Activated T-cell treated with anti-CD3 and anti-CD28 coated beads, Interleukin-2, amount 50 U/mL, for 1 hour (primary cell): ENCODE results near the gene ZYG11A.
A peak's percentile ranks its signal among the peaks of the same experiment; 100 is the strongest.
"Not testable (repeated sequence)": the region's sequence is repeated elsewhere in the genome, so short reads cannot be mapped to it uniquely, and the experiment has no call there.

ENCODE experiments used
- DNase-seq: peaks from one replicate; pipeline ENCODE4 v3.0.0-alpha.2; 2020

Gene ZYG11A

DNA sequence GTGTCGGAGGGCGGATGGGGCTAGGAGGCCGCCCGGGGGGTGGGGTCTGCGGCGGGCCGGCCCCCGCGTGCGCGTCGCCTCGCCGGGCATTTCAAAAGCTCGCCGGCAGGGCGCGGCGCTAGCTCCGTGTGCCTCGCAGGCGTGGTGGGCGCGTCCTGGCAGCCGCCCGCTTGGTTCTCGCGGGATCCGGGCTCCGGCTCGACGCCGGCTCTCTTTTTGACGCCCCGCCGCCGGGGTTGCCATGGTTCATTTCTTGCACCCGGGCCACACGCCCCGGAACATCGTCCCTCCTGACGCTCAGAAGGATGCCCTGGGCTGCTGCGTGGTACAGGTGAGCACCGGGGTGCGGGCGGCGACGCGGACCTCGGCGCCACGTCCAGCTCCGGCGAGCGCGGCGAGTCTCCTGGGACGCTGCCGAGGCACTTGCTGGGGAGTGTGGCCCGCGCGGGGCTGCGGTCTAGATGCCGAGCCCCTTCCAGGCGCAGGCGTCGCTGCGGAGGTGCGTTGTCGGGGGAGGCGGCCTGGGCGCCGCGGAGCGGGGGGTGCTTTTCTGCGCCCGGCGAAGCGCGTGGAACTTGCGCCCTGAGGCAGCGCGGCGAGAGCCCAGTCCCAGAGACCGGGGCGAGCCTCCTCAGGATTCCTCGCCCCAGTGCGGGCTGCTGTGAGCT, at the start of gene ZYG11A:
TSS of gene ZYG11A (plus strand) at position 118 of the 668 bp plus-strand sequence. CDS start at position 242, 124 bp downstream.
- DNase-seq: peak; percentile 75

DNA sequence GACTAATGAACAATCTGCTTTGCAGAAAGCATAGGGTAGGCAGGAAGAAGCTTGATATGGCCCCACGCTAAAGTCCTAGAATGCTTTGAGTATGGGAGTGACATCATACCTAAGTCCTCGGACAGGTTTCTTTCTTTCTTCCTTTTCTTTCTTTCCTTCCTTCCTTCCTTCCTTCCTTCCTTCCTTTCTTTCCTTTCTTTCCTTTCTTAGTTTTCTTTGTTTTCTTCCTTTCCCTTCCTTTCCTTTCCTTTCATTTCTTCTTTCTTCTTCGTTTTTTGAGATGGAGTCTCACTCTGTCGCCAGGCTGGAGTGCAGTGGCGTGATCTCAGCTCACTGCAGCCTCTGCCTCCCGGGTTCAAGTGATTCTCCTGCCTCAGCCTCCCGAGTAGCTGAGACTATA, 48.8 kb upstream of the ZYG11A start:
- DNase-seq: not testable (repeated sequence)

DNA sequence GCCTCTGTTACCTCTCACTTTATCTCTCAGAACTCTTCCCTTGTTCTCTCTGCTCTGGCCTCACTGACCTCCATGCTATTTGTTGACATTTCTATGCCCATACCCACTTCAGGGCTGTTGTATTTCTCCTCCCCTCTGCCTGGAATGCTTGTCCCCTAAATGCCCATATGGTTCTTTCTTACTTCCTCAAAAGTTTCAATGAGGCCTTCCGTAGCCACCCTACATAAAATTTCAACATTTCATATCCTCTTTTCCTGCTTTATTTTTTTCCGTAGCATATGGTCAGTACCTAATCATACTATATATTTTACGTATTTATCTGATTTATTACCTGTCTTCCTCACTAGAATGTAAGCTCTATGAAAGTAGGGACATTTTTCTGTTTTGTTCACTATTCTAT, 47.1 kb upstream of the ZYG11A start:
- DNase-seq: no peak

DNA sequence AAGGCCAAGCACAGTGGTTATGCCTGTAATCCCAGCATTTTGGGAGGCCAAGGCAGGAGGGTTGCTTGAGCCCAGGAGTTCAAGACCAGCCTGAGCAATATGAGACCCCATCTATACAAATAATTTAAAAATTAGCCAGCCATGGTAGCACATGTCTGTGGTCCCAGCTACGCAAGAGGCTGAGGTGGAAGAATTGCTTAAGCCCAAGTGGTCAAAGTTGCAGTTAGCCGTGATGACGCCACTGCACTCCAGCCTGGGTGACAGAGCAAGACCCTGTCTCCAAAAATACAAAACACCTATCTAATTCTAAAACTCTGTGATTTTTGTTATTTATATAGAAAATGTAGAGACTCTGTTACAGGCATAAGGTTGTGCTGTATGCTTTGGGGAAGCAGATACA, 44.2 kb upstream of the ZYG11A start:
- DNase-seq: no peak

DNA sequence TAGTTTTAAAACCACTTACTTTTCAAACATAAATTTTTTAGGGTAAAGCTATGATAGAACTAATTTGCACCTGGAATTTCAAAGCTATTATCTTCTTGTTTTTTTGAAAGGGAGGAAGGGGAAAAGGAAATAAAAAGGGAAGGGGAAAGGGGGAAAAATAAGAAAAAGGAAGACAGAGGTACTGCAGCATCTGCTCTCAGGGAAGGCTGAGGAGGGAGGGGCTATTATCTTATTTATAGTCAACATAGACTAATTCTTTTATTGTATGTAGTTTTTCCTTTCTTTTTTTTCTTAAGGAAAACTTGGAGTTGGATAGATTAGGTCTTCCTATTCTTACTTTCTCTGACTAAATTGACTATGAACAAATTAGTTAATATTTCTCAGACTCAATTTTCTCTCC, 41.5 kb upstream of the ZYG11A start:
- DNase-seq: no peak

DNA sequence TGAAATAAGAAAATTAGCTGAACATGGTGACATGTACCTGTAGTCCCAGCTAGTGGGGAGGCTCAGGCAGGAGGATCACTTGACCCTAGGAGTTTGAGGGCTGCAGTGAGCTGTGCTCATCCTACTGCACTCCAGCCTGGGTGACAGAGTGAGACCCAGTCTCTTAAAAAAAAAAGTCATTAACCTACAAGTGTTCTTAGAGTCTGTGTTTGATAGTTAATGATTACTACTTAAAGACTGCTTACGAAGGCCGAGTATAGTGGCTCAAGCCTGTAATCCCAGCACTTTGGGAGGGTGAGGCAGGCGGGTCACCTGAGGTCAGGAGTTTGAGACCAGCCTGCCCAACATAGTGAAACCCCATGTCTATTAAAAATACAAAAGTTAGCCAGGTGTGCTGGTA, 38.5 kb upstream of the ZYG11A start:
- not testable (repeated sequence) for DNase-seq

DNA sequence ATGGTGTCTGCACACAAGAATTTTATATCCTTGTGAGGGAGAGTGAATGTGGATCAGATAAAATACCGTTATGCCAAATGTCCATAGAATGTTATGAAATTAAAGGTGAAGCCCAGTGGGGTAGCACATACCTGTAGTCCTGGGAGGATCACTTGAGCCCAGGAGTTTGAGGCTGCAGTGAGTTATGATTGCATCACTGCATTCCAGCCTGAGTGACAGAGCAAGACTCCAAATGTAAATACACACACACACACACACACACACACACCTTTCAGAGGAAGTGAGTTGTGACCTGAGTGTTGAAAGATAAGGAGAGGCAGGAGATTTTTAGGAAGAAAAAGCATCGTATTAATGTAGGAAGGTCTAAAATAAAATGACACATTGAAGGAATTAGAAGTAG, 28.1 kb upstream of the ZYG11A start:
- no peak for DNase-seq

DNA sequence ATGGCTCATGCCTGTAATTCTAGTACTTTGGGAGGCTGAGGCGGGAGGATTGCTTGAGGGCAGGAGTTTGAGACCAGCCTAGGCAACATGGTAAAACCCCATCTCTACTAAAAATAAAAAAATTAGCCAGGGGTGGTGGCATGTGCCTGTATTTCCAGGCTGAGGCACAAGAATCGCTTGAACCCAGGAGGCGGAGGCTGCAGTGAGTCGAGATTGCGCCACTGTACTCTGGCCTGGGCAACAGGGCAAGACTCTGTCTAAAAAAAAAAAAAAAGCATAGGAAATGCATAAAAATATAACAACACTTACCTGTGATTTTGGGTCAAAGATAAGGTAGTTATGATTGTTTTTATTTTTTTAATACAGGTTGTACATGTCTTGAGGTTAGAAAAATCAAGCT, 21.7 kb upstream of the ZYG11A start:
- not testable (repeated sequence) for DNase-seq

DNA sequence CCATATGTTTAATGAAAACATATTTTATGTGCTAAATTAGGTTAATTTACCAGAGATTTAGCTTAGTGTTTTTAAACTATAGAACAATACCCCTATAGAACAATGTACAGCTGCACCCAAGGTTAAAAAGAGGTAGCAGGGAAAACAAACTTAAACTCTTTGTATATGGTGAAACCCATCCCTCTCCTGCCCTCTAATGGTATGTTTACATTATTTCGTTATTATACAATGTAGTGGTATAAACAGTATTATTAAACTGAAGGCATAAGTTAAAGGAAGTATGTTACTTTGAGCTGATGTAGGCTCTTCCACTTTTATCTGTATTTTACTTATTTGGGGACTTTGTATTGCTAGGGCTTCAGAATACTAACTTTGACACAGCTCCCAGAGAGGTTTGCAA, 16.7 kb upstream of the ZYG11A start:
- no peak for DNase-seq

DNA sequence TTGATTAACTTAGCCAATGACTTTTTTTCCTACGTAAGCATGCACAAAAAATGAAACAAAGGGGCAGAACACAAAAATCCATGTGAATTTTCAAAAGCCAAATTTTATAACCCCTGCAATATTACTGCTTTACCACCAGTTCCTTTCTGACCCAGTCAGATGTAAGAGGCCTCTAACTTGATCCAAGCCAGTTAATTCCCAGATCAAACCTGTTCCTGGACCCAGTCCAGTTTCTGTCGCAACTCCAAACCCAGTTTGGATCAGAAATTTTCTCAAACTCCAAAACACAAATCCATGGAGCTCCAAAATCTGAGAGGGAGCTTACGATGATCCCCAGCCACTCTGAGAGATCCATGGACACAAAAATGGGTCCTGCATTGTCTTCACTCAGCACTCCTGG, 7.8 kb upstream of the ZYG11A start:
- DNase-seq: no peak

DNA sequence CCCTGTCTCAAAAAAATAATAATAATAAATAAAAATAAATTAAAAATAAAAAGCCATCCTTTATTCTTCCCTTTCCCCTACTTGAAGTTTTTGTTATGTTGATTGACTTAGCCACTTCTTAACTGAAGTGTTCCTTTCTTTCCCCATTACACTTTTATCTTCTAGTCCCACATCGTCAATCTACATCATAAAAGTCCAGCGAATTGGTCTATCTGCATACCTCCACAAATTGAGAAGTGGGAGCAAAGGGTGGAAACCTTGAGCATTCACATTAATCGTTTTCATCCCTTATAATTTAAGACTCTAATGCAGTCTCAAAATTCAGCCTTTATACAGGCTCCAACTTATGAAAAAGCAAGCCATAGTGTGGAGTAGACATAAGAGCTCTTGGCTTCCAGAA, 6.5 kb upstream of the ZYG11A start:
- DNase-seq: no peak

DNA sequence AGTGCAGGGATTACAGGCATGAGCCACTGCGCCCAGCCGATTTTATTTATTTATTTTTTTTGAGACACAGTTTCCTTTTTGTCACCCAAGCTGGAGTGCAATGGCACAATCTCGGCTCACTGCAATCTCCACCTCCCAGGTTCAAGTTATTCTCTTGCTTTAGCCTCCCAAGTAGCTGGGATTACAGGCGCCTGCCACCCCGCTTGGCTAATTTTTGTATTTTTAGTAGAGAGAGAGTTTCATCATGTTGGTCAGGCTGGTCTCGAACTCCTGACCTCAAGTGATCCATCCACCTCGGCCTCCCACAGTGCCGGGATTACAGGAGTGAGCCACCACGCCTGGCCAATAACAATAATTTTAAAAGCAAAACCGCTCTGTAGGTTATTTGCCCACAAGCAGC, 3.4 kb upstream of the ZYG11A start:
- DNase-seq: not testable (repeated sequence)

DNA sequence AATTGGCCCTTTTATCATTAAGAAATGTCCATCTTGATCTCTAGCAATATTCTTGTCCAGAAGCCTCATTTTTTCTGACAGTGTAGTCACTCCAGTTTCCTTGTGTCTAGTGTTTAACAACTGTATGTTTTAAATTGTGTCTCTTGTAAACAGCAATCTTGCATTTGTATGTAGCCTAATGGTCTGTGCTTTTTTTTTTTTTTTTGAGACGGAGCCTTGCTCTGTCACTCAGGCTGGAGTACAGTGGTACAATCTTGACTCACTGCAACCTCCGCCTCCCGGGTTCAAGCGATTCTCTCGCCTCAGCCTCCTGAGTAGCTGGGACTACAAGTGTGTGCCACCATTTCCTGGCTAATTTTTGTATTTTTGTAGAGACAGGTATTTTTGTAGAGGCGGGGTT, 2.6 kb downstream of the ZYG11A start:
- not testable (repeated sequence) for DNase-seq

DNA sequence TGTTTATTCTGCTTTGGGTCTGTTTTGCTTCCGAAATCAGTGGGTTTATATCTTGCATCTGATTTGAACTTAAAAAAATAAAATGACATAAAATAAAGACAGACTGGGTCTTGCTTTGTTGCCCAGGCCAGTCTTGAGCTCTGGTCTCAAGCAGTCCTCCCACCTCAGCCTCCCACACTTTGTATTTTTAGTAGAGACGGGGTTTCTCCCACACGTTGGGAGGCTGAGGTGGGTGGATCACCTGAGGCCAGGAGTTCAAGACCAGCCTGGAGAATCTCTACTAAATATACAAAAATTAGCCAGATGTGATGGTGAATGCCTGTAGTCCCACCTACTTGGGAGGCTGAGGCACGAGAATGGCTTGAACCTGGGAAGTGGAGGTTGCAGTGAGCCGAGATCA, 5.9 kb downstream of the ZYG11A start:
- DNase-seq: no peak

DNA sequence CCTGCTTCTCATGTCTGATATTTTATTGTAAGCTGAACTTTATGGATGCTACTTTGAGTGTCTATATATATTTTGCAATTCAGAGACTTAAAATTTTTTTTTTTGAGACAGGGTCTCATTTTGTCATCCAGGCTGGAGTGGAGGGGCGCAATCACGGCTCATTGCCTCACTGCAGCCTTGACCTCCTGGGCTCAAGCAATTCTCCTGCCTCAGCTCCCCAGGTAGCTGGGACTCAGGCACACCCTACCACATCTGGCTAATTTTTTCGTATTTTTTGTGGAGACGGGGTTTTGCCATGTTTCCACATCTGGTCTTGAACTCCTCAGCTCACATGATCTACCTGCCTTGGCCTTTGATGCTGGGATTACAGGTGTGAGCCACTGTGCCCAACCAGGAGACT, 8.4 kb downstream of the ZYG11A start:
- no peak for DNase-seq

DNA sequence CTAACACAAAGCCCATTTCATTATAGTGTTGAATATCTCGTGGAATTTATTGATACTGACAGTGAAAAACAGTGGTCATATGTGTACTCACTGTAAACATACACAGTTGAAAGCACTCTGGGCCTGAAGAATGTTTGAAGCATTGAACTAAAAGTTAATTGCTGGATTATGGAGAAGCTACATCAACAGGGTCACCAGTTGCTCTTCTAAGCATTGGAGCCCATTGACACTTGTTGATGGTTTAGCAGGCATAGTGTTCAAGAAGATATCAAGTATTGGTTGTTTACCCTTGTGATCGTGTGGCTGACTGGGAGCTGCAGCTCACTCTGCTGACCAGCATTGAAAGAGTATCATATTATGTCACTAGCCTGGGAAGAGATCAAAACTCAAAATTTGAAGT, 10.3 kb downstream of the ZYG11A start:
- no peak for DNase-seq

DNA sequence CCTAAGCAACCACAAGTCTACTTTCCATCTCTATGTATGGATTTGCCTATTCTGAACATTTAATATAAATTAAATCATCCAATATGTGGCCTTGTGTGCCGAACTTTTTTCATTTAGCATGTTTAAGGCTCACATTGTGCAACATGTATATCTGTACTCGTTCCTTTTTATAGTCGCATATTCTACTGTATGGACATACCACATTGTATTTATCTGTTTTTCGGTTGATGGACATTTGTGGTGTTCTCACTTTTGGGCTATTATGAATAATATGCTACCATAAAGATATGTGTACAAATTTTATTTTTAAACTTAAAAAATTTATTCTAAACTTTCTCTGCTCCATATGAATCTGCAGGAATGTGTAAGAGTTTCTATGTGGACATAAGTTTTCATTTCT, 13.0 kb downstream of the ZYG11A start:
- no peak for DNase-seq

DNA sequence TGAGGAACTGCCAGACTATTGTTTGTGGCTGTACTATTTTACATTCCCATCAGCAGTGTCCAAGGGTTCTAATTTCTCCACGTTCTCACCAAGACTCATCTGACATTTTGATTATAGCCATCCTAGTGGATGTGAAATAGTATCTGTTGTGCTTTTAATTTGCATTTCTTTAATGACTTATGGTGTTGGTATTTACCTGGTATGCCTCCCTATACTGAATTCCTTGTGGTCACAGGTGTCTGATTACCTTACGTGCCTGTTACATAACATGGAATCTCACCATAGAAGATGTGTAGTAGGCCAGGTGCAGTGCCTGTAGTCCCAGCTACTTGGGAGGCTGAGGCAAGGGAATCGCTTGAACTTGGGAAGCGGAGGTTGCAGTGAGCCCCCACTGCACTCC, 13.5 kb downstream of the ZYG11A start:
- DNase-seq: no peak

DNA sequence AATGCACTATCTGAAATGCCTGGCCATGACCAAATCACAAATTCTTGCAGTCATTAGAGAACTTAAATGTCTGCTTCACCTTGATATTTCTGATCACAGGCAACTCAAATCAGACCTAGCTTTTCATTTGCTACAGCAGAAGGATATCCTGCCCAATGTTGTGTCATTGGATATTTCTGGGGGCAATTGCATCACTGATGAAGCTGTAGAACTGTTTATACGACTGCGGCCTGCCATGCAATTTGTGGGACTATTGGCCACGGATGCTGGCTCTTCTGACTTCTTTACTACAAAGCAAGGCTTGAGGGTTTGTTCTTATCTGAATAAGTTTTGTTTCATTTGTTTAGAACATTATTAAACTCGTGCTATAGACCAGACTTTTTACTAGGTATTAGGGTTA, 14.9 kb downstream of the ZYG11A start:
- DNase-seq: no peak

DNA sequence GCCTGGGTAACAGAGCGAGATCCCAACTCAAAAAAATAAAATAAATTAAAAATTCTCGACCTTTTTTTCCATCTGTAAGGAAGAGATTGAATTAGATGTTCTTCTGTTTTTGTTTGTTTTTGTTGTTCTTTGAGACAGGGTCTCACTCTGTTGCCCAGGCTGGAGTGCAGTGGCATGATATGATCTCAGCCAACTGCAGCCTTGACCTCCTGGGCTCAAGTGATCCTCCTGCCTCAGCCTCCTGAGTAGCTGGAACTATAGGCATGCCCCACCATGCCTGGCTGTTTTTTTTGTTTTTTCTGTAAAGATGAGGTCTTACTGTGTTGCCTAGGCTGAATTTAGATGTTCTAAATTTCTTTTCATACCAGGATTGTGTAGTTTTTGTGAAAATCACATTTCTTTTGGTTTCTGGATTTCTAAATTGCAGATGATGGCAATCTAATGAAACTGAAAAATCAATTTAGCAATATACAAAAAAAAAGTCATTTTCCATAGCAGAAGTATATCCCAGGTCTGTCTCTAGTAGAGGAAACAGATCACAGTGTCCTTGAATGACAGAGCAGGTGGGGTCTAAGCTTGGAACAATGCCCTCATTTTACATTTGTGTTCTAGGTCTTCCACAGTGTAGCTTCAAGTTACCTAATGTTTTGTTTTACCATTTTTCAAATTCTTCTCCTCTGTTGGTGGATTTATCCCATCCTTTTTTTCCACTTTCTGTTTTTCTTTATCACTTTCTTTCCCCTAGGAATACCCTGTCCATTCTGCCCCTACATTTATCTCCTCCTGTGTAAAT, 20.3 kb downstream of the ZYG11A start:
- no peak for DNase-seq

DNA sequence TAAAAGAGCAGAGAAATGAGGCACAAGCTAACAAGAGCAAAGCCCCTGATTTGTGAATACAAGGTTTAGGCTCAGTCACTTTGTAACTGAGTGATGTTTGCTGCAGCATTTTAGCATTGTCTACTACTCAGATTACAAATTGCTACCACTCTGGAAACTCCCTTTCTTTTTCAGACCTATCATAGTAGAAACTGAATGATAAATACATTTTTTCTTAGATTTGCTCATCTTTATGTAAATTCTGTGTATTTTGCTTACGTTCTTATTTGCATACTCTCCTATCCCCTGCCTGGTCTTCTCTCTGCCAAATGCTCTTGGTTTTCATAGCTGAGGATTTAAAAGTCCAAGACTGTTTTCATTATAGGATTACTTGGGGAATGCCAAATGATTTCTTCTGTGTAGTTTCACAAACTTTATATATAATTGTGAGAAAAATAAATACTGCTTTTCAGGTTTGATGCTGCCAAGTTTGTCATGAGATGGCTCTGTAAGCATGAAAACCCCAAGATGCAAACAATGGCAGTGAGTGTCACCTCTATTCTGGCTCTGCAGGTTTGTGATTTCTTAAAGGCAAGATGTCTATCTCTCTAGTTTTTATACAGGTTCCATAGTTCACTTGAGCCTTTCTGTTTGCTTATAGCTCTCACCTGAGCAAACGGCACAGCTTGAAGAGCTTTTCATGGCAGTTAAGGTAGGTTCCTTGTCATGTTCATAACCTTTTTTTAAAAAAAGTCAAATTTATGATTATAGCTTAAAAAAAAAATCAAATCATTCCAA, 24.7 kb downstream of the ZYG11A start:
- DNase-seq: no peak

DNA sequence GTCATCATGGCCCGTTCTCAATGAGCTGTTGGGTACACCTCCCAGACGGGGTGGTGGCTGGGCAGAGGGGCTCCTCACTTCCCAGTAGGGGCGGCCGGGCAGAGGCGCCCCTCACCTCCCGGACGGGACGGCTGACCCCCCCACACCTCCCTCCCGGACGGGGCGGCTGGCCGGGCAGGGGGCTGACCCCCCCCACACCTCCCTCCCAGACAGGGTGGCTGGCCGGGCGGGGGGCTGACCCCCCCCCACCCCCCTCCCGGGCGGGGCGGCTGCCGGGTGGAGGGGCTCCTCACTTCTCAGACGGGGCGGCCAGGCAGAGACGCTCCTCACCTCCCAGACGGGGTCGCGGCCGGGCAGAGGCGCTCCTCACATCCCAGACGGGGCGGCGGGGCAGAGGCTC, 27.2 kb downstream of the ZYG11A start:
- not testable (repeated sequence) for DNase-seq

DNA sequence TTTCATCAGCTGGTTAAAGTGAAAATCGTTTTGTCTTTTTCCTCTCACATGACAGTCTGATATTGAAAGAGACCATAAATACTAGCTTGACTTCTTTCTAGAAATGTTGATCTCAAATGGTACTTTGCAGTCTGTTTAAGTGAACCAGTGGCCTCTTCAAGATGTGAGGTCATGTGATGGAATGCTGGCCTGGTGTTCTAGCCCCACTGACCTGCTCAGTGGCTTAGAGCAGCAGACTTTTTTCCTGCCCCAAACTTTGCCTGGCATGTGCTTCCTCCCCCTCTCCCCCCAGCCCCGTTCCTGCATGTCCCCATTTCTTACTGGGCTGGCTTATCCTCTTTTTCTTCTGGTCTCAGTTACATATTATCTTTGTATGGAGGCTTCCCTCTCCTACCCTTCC, 34.3 kb downstream of the ZYG11A start:
- DNase-seq: no peak

DNA sequence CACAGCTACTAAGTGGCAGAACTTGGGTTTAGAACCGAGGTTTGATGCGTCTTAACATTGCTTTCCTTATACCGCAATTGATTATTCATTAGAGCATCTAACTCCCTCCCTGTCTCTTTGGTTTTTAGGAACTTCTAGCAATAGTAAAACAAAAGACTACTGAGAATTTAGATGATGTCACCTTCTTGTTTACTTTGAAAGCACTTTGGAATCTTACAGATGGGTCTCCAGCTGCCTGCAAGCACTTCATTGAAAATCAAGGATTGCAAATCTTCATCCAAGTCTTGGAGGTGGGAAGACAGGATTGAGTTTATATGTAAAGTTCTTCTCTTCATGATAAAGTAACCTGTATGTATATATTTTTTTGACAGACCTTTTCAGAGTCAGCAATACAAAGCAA, 35.0 kb downstream of the ZYG11A start:
- no peak for DNase-seq
